HG02571 (cell line): ENCODE results near the gene CKM.
"Not testable (repeated sequence)": the region's sequence is repeated elsewhere in the genome, so short reads cannot be mapped to it uniquely, and the experiment has no call there.

ENCODE experiments used
- ATAC-seq: cut with Tn5 transposase; IDR thresholded peaks from one replicate; pipeline ENCODE4 v1.9.1; 2021; ENCODE audit warnings: mild to moderate bottlenecking, moderate library complexity; ENCODE audit not compliant: unreplicated experiment

CKM gene

DNA sequence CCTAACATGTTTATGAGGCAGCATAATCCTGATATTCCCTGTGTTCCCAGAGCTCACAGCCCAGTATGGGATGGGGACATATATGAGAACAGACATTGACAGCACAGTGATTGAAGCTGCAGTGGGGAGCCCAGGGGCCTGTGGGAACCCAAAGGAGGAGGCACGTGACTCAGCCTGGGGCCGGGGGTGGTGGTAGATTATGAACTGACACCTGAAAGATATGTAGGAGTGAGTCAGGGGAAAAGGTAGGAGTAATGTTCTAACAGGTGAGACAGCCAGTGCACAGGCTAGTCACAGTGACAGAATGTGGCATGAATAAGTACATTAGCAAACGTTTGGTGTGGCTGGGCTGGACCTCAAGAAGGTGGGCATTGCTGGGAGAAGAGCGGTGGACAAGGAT lies 29.0 kb downstream of the CKM start:
- no peak for ATAC-seq

GRCh38 chr19:45291834-45292233 lies 30.8 kb downstream of the CKM start:
- ATAC-seq: no peak

- no peak for ATAC-seq
These were observed 32.2 kb downstream of the CKM start for GRCh38 chr19:45290381-45290931.

GRCh38 chr19:45283443-45284033 lies 39.1 kb downstream of the CKM start:
- no peak for ATAC-seq

GRCh38 chr19:45280471-45280961 lies 42.2 kb downstream of the CKM start:
- no peak for ATAC-seq

DNA sequence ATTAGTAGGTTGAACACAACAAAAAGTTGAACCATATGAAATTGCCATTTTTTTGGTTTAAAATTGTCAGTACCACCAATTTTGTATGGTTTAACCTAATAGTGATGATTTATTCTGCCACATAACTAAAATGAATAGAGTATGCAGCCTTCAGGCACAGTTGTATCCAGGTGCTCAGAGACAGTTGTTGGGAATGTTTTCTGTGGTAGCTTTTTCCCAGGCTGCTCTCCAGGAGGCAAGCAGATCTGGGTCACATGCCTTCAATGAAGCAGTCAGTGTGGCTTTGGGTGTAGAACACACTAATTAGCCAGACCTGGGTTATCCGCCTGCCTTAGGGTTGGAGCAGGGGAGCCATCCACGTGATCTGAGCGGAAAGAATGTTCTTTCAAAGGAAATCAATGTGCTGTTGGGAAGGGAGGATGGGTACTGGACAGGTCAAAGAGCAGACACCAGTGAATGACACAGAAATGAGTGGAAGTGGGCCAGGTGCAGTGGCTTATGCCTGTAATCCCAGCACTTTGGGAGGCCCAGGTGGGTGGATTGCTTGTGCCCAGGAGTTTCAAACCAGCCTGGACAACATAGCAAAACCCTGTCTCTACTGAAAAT lies 43.0 kb downstream of the CKM start:
- ATAC-seq: no peak

DNA sequence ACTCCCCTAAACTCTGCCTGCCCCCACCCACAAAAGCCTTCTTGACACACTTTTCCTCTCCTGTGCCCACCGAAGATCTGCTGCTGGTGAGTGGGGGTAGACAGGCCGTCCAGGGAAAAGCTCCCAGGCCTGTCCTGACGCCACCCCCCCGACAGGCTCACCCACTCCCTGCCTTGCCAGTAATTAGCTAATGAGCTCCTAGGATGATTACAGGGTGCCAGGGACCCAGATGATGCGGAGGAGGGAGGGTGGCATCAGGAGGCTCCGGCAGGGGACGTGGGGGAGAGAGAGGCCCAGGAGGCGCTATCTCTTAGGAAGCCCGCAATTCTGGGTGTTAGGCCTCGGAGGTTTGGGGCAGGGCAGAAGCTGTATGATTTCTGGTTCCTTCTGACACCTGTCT lies 44.6 kb downstream of the CKM start:
- no peak for ATAC-seq

DNA sequence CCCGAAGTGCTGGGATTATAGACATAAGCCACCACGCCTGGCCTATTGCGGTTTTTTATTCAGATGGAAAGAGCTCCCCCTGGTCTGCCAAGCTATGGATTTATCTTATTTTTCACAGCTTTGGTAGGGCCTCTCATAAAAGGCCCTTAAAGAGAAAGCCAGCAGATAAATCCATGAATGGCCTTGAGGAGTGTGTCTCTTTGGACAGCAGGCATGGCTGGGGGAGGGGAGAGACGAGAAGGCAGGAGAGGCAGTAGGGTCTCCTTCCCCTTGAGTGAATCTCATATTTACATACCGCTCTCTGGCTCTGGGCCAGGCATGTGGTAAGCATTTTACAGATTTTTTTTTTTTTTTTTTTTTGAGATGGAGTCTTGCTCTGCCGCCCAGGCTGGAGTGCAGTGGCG lies 46.4 kb downstream of the CKM start:
- no peak for ATAC-seq

DNA sequence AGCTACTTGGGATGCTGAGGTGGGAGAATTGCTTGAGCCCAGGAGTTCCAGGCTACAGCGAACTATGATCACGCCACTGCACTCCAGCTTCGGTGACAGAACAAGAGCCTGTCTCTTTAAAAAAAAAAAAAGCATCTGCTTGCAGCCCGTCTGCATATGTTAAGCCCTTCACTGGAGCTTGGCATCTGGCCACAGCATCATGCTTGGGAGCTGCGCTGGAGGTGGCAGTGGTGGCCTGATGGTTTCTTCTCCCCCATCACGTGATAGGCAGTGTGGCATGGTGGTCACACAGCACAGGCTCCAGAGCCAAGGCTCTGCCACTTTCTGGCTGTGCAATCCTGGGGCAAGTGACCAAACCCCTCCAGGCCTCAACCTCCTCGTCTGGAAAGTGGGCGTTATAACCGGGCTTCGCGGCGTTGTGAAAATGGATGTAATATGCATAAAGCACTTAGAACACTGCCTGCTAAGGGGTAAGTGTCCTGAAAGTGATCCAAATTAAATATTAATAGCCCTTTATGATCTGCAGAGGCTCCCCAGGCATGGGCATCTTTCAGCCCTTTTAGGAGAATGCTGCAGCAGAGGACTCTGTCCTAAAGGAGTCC lies 47.2 kb downstream of the CKM start:
- ATAC-seq: no peak

DNA sequence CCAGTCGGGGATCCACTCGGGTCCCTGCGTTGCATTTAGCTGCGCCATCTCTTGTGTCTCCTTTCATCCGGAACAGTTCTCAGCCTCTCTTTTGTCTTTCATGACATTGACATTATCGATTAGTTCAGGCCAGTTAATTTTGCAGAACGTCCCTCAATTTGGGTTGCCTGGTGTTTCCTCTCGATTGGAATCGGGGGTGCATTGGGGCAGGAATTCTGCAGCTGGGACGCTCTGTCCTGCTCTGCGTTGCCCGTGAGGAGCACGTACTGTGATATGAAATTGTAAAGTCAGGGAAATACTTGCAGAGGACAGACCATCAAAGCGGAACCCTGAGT lies 49.2 kb downstream of the CKM start:
- no peak for ATAC-seq

DNA sequence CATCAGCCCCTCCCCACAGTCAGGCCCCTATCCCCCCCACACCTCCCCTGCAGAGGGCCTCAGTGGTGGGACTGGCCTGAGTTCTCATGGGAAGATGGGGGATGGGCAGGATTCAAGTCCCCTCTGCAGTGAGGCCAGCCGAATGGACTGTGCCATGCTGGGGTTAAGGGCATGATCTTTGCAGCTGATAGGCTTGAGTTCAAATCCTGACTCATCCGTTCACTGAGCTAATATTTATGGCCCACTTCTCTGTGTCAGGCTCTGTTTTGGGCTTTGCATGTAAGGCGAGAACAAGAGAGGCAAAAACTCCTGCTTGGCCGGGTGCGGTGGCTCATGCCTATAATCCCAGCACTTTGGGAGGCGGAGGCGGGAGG lies 51.0 kb downstream of the CKM start:
- no peak for ATAC-seq

- no peak for ATAC-seq
These were observed 51.5 kb downstream of the CKM start for GRCh38 chr19:45271098-45271734.

- not testable (repeated sequence) for ATAC-seq
These were observed 52.7 kb downstream of the CKM start for GRCh38 chr19:45269939-45270338.

DNA sequence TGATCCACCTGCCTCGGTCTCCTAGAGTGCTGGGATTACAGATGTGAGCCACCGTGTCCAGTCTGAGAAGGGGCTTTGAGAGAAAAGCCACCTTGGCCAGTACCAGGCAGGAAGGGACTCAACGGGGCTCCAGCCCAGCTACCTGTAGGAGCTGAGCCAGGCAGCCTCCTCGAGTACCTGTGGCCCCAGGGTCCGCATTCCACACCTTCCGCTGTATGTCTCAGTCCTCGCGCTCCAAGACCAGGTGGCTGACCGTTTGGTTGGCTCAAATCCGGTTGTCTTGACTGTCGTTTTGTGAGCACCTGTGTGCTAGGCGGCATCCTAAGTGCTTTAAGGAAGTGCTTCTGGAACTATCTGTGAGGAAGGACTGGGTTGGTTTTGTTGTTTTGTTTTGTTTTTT lies 55.4 kb downstream of the CKM start:
- no peak for ATAC-seq

DNA sequence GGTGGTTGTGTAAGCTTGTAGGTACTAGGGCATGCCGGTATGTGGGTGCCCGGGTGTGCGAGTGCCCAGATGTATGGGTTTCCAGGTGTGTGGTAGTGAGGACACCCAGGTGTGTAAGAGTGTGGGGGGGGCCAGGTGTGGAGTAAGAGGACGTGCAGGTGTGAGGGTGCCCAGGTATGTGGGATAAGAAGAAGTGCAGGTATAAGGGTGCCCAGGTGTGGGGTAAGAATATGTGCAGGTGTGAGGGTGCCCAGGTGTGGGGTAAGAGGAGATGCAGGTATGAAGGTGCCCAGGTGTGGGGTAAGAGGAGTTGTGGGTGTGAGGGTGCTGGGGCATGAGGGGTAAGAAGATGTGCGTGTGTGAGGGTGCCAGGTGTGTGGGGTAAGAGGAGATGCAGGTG lies 57.3 kb downstream of the CKM start:
- no peak for ATAC-seq

DNA sequence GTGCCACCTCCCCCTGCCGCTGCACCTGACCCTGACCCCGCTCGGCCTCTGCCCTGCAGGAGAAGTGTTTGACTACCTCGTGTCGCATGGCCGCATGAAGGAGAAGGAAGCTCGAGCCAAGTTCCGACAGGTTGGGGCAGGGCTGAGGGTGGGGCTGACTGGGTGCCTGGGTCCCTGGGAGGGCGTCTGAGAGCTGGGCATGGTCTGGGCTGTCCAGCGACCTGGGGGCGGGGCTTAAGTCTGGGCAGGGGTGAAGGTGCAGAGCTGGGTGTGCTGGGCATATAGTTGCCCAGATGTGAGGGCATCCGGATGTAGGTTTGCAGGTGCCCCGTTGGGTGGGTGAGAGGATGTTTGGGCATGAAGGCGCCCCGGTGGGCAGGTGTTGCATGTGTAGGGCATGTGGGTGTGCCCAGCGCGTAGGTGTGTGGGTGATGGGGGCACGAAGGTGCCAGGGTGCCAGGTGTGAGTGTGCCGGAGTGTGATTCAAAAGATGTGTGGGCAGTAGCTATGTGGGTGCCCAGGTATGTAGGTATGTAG lies 57.8 kb downstream of the CKM start:
- ATAC-seq: no peak

GRCh38 chr19:45263013-45263412 lies 59.7 kb downstream of the CKM start:
- no peak for ATAC-seq

GRCh38 chr19:45262570-45262969 lies 60.1 kb downstream of the CKM start:
- no peak for ATAC-seq

DNA sequence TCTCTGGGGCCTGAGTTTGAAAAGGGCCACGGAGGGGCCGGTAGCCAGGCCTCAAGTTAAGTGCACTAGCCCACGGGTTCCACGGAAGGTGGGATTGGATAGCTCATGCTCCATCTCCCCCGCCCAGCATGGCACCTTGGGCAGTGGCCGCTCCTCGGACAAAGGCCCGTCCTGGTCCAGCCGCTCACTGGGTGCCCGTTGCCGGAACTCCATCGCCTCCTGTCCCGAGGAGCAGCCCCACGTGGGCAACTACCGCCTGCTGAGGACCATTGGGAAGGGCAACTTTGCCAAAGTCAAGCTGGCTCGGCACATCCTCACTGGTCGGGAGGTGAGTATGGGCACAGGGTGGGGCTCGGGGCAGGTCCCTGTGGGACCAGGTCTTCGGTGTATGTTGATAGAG lies 63.8 kb downstream of the CKM start:
- no peak for ATAC-seq

DNA sequence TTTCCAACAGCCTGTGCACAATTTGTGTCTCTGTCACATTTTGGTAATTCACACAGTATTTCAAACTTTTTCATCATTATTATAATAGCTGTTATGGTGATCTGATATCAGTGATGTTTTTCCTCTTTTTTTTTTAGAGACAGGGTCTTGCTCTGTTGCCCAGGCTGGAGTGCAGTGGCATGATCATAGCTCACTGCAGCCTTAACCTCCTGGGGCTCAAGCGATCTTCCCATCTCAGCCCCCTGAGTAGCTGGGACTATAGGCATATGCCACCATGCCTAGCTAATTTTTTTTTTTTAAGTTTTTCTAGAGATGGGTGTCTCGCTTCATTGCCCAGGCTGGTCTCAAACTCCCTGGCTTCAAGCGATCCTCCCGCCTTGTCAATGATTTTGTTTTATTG lies 65.8 kb downstream of the CKM start:
- no peak for ATAC-seq
